ENCODE results near the gene GJD2.

Gene GJD2

GRCh38 chr15:34754674-34755418, at the start of gene GJD2:
TSS of gene GJD2 (minus strand) at chr15:34754998. CDS start at chr15:34754488, 510 bp downstream.
- no peak for DNase-seq

GRCh38 chr15:34804113-34804512, 49.3 kb upstream of the GJD2 start:
- DNase-seq, result no peak

DNA sequence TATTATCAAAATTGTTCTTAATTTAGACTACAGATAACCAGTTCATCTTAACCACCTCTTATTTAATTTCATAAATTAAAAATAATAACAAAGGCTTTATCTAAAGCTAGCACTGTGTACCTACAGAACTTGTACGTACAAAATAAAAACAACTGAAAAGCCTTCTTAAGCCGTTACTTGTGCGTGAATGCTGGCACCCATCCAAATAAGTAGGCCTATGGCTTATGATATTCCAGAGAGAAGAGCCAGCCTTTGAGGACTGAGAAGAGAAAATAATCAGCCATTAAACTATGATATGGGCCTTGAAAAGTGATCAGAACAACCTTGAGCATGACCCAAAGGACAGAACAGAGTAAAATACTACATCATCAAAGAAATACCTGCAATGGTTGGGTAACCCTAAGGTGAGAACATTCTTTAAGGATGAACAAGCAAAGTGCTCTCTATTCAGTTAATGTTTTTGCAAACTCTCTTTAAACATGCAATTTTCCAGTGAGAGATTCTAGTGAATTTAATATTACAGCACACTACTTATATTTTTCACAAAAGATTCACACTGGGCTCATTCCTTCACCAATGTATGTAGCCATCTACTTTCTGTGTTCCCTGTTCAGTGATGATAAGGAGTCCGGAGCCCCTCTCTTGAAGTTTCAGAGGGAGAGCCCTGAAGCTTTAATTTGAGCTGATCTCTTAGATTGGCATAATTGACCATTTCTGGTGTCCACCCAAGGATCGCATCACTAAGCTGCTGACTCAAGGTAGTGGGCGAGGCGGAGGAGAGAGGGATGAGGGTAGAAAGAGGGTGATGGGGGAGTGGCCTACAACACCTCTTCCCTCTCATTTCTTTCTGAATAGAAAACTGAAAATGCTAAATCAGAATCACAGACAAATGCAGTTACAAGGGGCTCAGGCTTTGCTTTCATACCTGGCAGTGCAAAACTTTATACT, 48.3 kb upstream of the GJD2 start:
- DNase-seq, result no peak

GRCh38 chr15:34802371-34802770, 47.6 kb upstream of the GJD2 start:
- no peak for DNase-seq

DNA sequence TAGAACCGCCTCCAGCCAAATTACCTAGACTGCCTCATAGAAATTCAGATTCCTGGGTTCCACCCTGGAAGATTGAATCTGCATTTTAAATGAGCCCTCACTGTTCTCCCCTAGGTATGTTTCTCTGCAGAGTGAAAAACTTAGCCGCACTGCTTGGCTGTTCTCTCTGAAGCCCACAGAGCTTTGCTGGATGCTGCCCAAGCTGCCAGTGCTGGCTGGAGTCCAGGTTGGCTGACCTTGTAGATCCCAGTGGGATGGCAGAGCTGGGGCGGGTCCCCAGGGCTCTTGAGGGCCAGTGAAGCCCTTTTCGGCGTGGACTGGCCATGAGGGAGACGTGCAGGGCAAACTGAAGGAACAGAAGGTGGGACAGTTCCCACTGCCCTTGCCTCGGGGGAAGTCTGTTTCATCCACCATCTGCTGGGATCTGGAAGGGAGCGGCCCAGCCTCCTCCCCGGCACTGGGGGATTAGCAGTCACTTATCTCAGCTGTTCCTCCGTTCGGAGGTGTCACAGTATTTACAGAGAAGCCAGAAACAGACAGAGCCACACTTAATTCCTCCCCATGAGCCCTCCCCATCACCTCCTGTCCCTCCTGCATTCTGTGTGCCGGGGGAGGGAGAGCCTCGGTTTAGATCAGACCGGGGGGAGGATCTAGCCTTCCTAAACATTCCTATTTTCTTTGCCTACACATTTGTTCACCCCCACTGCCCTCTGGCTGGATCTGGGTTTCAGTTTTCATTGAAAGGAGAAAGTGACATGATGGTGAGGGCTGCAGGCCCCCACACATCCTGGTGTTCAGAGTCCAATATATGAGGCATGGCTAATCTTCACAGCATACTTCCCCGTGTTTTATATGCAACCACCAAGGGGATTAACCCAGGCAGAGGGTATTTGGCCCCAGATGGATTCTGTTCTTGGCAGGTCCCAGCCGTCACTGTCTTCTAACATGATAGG, 44.6 kb upstream of the GJD2 start:
- DNase-seq, result no peak

- DNase-seq, result no peak
Measured at GRCh38 chr15:34796847-34797435, 42.1 kb upstream of the GJD2 start.

GRCh38 chr15:34795267-34796081, 40.7 kb upstream of the GJD2 start, which contains the start of gene ACTC1:
TSS of gene ACTC1 (minus strand) at chr15:34795549. CDS start at chr15:34794808, 741 bp downstream.
- no peak for DNase-seq

DNA sequence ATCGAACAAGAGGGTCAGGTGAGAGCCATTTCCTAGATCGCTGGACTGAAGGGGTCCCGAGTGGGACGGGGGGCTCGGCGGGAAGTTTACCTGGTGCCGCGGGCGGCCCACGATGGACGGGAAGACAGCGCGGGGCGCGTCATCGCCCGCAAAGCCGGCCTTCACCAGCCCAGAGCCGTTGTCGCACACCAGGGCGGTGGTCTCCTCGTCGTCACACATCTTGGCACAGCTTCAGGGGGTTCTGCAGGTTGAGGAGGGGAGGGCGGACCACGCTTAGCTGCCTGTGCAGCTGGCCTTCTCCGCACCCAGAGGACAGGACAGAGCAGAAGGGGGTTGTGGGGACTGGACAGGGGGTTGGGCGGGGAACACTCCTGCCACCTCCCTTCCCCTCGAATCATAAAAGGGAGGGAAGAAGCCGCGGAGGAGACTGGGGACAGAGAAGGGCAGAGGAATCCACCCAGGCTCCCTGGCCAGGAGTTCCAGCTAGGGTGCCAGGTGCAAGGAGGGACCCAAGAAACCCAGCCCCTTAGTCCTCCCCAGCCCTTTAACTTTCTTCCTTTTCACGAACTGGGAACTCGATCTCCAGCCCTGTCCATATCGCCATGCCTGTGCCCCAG, 39.9 kb upstream of the GJD2 start:
- DNase-seq, result no peak

DNA sequence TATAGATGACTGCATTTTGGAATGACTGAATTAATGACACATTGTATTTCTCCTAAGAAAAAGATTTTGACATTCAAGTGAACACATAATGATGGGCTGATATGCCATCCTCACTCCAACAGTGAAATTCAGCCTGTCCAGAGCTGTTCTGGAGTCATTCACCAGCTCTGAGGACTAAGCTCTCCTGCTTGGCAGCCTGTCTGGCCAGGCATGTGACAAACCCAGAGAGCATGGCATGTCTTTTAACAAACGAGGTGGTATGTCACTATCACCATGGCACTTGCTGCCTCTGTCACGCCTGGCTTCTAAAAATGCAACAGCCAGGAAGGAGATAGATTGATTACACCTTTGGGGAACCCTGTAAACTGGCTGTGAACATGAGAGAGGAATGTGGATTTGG, 39.1 kb upstream of the GJD2 start:
- DNase-seq, result no peak

GRCh38 chr15:34793071-34793470, 38.3 kb upstream of the GJD2 start:
- DNase-seq, result no peak

GRCh38 chr15:34791701-34792100, 36.9 kb upstream of the GJD2 start:
- DNase-seq, result no peak

DNA sequence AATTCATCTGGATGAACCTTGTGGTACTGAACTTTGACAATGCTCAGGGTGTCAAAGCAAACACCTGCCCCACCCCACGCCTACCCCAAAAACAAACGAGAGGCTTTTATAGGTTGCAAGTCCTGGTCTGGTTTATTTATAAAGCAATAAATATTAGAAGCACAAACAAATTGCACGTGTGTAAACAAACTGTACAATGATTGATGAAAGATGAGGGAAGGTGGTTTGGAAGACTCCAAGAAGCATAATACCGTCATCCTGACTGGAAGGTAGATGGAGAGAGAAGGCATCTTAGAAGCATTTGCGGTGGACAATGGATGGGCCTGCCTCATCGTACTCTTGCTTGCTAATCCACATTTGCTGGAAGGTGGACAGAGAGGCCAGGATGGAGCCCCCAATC, 35.3 kb upstream of the GJD2 start:
- no peak for DNase-seq

DNA sequence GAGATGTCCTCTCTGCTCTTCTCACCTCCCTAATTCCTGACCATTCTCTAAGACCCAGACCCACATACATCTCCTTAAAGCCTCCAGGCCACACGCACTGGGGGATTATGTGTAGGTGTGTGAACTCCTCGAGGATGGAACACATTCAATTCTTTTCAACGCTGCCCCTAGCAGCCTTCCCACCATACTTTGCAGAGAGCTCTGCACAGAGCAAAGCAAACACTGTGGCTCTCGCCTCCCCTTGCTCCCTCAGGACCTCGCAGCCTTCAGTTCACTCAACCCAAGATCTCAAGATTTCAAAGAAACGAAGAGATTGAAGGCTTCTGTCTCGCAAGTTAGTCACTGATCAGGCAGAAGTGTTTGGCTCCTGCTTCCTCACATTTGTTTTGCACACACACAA, 34.5 kb upstream of the GJD2 start:
- DNase-seq, result no peak

GRCh38 chr15:34786206-34786605, 31.4 kb upstream of the GJD2 start:
- DNase-seq, result no peak

- no peak for DNase-seq
Measured at GRCh38 chr15:34783991-34784390, 29.2 kb upstream of the GJD2 start.

DNA sequence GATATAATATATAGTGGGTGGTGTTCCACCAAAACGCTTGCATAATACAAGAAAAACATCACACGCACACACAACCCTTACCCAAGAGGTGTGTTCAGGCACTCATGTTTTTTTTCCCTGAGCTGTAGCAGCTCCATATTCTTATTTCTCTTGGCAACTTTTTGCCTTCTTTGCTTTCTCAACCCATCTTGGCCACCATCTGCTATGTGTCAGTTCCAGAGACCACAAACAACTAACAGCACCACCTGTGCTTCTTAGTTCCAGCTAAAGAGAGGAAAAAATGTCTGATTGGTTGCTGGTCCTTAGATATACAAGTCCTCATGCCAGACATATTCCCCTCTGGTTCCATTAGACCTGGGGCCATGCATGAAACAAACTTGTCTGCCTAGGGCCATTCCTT, 28.6 kb upstream of the GJD2 start:
- no peak for DNase-seq

DNA sequence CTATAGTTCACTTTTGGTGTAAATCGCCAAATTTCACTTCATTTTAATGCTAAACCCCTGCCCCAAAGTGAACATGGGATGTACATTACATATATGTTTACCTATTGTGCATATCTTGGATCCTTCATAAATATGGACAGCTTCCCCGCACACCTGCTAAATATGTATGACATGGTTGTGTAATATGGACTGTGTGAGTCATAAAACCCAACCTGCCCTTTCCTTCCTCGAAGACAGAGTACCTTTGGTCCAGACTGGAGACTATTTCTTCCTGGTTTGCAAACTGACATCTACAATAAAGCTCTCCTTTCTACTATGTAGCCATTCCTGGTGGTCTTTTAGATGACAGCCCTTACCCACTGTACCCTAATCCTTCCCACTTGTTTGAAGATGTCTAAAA, 28.1 kb upstream of the GJD2 start:
- DNase-seq, result no peak

DNA sequence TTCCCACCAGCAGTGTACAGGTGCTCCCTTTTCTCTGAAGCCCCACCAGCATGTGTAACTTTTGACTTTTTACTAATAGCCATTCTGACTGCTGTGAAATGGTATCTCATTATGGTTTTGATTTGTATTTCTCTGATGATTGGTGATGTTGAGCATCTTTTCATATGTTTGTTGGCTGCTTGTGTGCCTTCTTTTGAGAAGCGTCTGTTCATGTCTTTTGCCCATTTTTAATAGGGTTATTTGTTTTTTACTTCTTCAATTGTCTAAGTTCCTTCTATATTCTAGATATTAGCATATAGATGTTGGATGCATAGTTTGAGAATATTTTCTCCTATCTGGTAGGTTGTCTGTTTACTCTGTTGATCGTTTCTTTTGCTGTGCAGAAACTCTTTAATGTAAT, 25.9 kb upstream of the GJD2 start:
- DNase-seq, result no peak

DNA sequence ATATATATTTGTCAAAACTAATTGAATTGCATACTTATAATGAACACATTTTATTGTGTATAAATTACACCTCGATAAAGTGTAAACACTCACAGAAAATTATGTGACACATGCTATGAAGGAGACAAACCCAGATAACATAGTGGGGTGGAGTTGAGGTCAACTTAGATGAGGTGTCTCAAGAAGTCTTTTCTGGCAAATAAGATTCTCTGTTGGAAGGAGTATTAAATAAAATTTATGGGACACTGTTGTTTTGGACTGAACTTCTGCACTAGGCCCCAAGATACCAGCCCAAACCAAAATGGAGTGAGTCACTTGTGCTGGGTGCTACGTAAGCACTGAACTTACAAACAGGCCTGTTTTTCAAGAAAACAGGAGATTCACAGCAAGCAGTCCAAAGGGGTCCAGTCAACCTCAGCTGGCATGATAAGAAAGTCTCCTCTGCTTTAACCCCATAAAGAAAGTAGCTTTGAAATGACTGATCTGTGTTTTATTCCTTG, 21.9 kb upstream of the GJD2 start:
- no peak for DNase-seq

DNA sequence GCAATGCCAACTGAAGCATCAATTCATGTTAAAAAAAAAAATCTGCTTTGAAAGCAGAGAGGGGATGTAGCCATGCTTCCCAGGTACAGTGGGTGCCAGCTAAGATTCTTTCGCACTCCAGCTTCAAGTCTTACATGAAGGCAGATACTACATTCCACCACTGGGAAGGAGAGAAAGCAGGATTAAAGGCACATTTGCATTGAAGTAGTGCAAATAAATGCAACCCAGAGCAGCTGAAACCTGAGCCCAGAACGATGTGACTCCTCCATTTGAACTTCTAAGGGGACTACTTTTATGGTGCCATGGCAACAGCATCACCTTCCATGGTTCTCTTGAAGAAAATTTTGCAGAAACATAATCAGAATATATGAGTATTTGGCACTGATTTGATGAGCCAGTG, 19.1 kb upstream of the GJD2 start:
- no peak for DNase-seq

GRCh38 chr15:34773013-34773412, 18.2 kb upstream of the GJD2 start:
- no peak for DNase-seq

Data from stimulated activated naive CD4-positive, alpha-beta T cell (primary cell).